DND-41 (cell line): Measurements from ENCODE around the gene LRRTM4.

Experiments
- CTCF ChIP-seq: IDR thresholded peaks from 2 replicates; pipeline ENCODE4 v1.5.1; 2012; ENCODE audit warnings: borderline replicate concordance, low read length, moderate library complexity, mild to moderate bottlenecking; ENCODE audit not compliant: poor library complexity, severe bottlenecking; ENCODE audit errors: extremely low read depth
- EZH2 ChIP-seq: IDR thresholded peaks from 3 replicates; pipeline ENCODE4 v1.6.1; 2012; ENCODE audit warnings: borderline replicate concordance, low read depth, mild to moderate bottlenecking, moderate library complexity, low read length, inconsistent platforms; ENCODE audit not compliant: severe bottlenecking

- no peak for TF ChIP-seq CTCF
- TF ChIP-seq EZH2, result no peak
Measured at GRCh38 chr2:77469106-77469505, 53.1 kb downstream of the LRRTM4 start.
